ENCODE data around the gene COL4A2.

DNA sequence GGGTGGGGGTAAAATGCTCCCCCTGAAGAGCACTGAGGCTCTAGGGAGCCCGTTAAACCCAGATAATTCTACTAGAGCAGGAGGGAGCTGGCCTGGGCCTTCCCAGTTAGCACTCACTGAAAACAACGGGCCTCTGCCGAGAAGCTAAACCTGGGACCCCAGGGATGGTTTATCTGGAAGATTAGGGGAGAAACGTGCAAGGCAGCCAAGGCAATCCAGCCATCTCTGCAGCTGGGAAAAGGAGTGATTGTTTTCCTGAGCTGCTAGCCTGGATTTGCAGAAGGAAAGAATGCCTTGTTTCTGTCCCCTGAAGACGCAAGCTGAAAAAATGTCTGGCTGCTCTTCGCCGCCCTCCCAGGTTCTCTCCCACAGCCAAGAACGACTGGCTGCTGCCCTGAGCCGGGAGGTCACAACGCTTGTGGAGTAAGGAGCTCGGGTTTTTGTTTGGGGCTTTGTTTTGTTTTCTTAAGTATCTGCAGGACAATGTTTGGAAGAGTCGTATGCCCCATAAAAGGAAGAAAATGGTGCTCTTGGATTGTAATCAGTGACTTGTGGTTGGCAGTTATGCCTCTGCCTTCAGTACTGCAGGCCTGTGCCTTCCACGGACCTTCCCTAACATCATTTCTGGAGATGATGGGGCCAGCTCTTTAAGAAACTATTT, 31.5 kb downstream of the COL4A2 start:
- TF ChIP-seq POLR2AphosphoS5 (IDR thresholded peaks at IDR 0.05; ENCODE audit: borderline replicate concordance, low read depth, low read length) (no peak), EZH2 (IDR thresholded peaks at IDR 0.05) (no peak), FOXP2 (optimal IDR thresholded peaks at IDR 0.05; ENCODE audit: control extremely low read depth, extremely low read length, insufficient read depth) (no peak)
